Epithelial cell of proximal tubule (primary cell): ENCODE measurements around the gene DRGX. TPM values are rescaled to one million over a fixed set of nuclear protein-coding genes. Genes with fewer than 3 reads are reported as not detected.

Experiments used
- DNase-seq: peaks from one replicate; pipeline ENCODE4 v3.0.0-alpha.2; 2011; ENCODE audit warnings: low read depth
- H3K4me3 ChIP-seq: 2 replicates; pipeline ENCODE4 v1.5.1; 2011; ENCODE audit warnings: low read depth, mild to moderate bottlenecking, low read length
- total RNA-seq: library from RNA; depleted of rRNA; stranded (reverse); fragments of >200 nt; gene quantifications from 2 replicates; pipeline ENCODE4 v1.2.3, GENCODE V29; 2015
- TF ChIP-seq, protein P1 (sequence below): conservative IDR thresholded peaks from 2 replicates; pipeline ENCODE4 v1.5.1; 2012; ENCODE audit warnings: low read depth, mild to moderate bottlenecking, low read length

DRGX gene
- total RNA-seq, 1 donor from 2014 or later = not detected

DNA sequence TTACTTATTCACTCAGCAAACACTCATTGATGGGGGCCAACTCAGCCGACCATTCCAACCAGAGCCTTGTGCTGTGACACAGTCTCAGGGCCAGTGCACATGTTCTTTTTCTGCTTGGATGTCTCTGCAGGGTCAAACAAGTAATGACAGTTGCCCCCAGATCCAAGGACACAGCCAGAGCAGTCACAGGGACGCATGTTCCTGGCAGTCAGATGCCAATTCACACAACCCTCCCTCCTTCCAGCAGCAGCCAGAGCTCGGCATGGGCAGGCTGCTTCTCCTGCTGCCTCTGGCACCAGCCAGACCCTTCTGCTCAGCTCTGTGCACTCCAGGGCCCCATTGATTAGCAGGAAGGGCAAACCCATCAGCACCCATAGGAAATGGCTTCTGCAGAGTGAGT is 20.3 kb downstream of the DRGX start:
- no peak for DNase-seq
- H3K4me3 ChIP-seq = no peak overlapping the region
- TF ChIP-seq, protein P1, sequence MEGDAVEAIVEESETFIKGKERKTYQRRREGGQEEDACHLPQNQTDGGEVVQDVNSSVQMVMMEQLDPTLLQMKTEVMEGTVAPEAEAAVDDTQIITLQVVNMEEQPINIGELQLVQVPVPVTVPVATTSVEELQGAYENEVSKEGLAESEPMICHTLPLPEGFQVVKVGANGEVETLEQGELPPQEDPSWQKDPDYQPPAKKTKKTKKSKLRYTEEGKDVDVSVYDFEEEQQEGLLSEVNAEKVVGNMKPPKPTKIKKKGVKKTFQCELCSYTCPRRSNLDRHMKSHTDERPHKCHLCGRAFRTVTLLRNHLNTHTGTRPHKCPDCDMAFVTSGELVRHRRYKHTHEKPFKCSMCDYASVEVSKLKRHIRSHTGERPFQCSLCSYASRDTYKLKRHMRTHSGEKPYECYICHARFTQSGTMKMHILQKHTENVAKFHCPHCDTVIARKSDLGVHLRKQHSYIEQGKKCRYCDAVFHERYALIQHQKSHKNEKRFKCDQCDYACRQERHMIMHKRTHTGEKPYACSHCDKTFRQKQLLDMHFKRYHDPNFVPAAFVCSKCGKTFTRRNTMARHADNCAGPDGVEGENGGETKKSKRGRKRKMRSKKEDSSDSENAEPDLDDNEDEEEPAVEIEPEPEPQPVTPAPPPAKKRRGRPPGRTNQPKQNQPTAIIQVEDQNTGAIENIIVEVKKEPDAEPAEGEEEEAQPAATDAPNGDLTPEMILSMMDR = no peak

DNA sequence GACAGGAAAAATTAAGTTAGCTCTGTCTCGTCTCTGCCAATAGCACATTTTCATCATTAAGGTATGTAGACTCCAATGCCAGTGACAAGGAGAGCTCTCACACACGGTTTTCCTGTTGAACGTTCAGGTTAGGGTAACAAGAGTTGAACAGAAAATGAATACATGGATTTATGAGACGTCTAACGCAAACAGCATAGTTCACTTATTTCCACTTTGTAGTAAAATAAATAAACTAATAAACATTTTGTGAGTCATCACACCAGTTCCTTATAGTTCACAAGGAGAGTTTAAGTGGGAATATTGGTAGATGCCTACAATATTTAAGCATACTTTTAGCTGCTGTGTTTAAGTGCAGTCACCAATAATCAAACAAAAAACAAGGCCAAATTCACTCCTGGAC is 21.1 kb downstream of the DRGX start:
- DNase-seq = no peak
- no peak overlapping the region for H3K4me3 ChIP-seq
- TF ChIP-seq, protein P1 = no peak

DNA sequence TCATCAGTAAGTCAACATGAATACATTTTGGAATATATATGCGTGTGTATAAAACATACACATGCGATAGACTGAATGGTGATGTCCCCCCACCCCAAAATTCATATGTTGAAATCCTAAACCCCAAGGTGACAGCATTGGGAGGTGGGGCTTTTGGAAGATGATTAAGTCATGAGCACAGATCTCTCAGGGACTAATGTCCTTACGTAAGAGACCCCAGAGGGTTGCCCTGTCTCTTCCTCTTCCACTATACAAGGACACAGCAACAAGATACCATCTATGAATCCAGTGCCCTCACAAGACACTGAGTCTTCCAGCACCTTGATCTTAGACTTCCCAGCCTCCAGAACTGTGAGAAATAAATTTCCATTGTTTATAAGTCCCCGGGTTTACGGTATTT is 22.5 kb downstream of the DRGX start:
- no peak for DNase-seq
- TF ChIP-seq, protein P1 = no peak
- H3K4me3 ChIP-seq = no peak overlapping the region

DNA sequence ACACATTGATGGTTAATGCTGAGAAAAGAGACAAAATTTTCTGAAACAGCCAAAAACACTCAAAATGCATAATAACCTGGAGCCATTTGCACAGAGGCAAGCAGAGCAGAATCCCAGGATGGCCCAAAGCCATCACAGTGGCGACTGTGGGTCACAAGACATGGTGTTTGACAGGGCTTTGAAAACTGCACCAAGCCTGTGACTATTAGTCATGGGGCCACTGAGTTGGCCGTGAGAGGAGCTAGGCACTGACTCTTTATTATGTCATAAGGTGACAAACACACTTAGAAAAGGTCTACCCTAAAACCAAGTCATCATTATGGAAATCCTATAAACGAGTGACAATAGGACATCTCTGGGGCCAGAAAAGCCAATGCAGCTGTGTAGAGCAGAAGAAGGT is 23.9 kb downstream of the DRGX start:
- DNase-seq = no peak
- TF ChIP-seq, protein P1 = no peak

DNA sequence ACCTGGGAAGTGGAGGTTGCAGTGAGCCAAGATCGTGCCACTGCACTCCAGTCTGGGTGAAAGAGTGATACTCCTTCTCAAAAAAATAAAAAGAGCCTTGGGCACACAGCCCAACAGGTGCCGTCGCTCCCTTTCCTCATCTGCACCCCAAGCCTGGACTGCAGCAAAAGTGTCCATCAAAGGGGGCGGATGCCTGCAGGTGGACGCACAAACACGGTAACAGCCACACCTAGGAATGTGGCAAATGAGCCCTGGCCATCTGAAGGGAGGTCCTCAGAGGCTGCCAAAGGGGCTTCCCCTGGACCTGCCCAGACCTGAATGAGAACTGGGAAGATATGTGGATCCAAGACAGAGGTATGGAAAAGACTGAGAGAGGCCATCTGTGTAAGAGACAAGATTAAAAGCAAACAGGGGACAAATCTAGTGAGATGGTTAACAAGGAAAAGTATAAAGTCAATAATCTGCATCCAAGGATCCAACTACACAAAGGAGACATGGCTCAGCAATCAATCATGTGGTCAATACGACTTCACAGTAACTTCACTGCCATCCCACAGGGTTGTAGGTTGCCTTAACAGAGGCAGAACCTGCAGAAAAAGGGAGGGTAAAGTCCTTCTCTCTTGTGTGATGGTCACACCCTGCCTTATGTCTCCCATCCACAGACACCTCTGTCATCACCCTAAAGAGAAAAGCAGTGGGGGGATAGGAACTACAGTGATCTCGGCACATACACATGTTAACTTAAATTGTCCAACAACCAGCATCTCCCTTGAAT is 25.4 kb downstream of the DRGX start:
- no peak for DNase-seq
- no peak overlapping the region for H3K4me3 ChIP-seq
- TF ChIP-seq, protein P1 = no peak

More for the DNA sequence above, 23.9 kb downstream of the DRGX start:
- H3K4me3 ChIP-seq = no peak overlapping the region

DNA sequence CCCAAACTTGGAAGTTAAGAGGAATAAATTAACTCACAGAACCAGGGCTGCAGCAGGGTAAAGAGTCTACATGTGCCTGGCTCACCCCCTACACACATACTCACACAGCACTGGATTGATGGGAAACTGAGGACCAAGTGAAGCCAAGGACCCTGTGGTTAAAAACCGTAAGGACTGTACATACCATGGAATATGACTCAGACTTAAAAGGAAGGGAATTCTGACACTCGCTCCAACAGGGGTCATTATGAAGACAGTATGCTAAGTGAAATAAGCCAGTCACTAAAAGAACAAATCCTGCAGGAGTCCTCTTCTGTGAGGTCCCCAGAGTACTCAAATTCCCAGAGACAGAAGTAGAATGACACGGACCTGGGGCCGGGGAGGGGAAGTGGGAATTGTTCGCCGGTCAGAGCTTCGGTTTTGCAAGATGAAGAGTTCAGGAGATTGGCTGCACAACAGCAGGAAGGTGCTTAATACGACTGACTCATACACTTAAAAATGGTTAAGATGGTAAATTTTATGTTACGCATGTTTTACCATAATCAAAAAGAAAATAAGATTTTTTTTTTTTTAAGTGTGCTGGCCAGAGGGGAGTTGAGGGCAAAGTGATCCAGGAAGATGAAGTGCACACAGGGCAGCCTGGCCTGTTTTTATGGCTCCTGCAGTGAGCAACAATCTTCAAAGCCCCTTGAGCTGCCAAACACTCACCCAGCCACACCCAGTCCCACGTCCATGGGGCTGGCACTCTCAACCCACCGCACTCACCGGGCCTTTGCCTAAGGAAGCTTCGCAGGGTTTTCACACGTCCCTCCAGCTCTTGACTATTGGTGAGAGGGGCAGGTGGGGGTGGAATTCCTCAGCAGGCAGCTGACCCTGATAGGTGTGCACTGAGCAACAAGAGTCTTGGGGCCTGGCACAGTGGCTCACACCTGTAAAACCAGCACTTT is 26.4 kb downstream of the DRGX start:
- TF ChIP-seq, protein P1 = no peak
- DNase-seq = no peak
- H3K4me3 ChIP-seq = no peak overlapping the region
